GM23248 (cell line): ENCODE results near the gene ARHGEF7. TPM values are rescaled to one million over a fixed set of nuclear protein-coding genes. Genes with fewer than 3 reads are reported as not detected.
"Not testable (repeated sequence)": the region's sequence is repeated elsewhere in the genome, so short reads cannot be mapped to it uniquely, and the experiment has no call there.

Source experiments
- DNase-seq: peaks from one replicate; pipeline ENCODE4 v3.0.0-alpha.2; 2015
- H2AFZ ChIP-seq: fragments of 200-600 bp; sonication (generic); 2 replicates; pipeline ENCODE4 v1.6.1; 2016; ENCODE audit warnings: antibody characterized with exemption
- H3F3A ChIP-seq: fragments of 200-600 bp; sonication (generic); 2 replicates; pipeline ENCODE4 v1.6.1; 2016; ENCODE audit warnings: mild to moderate bottlenecking, antibody characterized with exemption, mixed run types; ENCODE audit not compliant: insufficient read depth
- H3K27ac ChIP-seq: fragments of 200-600 bp; sonication (generic); 2 replicates; pipeline ENCODE4 v1.5.1; 2016; ENCODE audit warnings: mild to moderate bottlenecking
- H3K27me3 ChIP-seq: fragments of 200-600 bp; sonication (generic); replicated peaks from 2 replicates; pipeline ENCODE4 v1.6.1; 2016; ENCODE audit warnings: mild to moderate bottlenecking; ENCODE audit not compliant: insufficient read depth
- H3K36me3 ChIP-seq: fragments of 200-600 bp; sonication (generic); 2 replicates; pipeline ENCODE4 v1.6.1; 2016; ENCODE audit warnings: low read depth, mild to moderate bottlenecking
- H3K4me1 ChIP-seq: fragments of 200-600 bp; sonication (generic); 2 replicates; pipeline ENCODE4 v1.6.1; 2016; ENCODE audit warnings: mild to moderate bottlenecking; ENCODE audit not compliant: insufficient read depth
- H3K4me2 ChIP-seq: fragments of 200-600 bp; sonication (generic); one replicate; pipeline ENCODE4 v1.6.1; 2016; ENCODE audit warnings: mild to moderate bottlenecking; ENCODE audit not compliant: unreplicated experiment
- H3K4me3 ChIP-seq: fragments of 200-600 bp; sonication (generic); 2 replicates; pipeline ENCODE4 v1.5.1; 2016; ENCODE audit warnings: mild to moderate bottlenecking
- H3K79me2 ChIP-seq: fragments of 200-600 bp; sonication (generic); 2 replicates; pipeline ENCODE4 v1.6.1; 2016; ENCODE audit warnings: mild to moderate bottlenecking; ENCODE audit not compliant: insufficient read depth
- H3K9ac ChIP-seq: fragments of 200-600 bp; sonication (generic); 2 replicates; pipeline ENCODE4 v1.6.1; 2016; ENCODE audit warnings: mild to moderate bottlenecking
- H3K9me2 ChIP-seq: fragments of 200-600 bp; sonication (generic); 2 replicates; pipeline ENCODE4 v1.6.1; 2016; ENCODE audit warnings: mixed run types, mild to moderate bottlenecking, moderate library complexity; ENCODE audit not compliant: insufficient read depth
- H3K9me3 ChIP-seq: fragments of 200-600 bp; sonication (generic); one replicate; pipeline ENCODE4 v1.6.1; 2017; ENCODE audit warnings: low read depth
- H4K20me1 ChIP-seq: fragments of 200-600 bp; sonication (generic); 2 replicates; pipeline ENCODE4 v1.6.0; 2016; ENCODE audit not compliant: insufficient read depth
- EZH2 ChIP-seq: fragments of 200-600 bp; sonication (generic); IDR thresholded peaks from 2 replicates; pipeline ENCODE4 v1.6.1; 2018; ENCODE audit warnings: antibody characterized with exemption, mild to moderate bottlenecking; ENCODE audit not compliant: insufficient read depth, poor library complexity, severe bottlenecking
- EZH2phosphoT487 ChIP-seq: fragments of 200-600 bp; sonication (generic); IDR thresholded peaks from 2 replicates; pipeline ENCODE4 v1.6.1; 2018; ENCODE audit warnings: antibody characterized with exemption, moderate library complexity, mild to moderate bottlenecking, low read depth; ENCODE audit not compliant: insufficient read depth
- WGBS, 2 experiments: methylation state at CpG; one replicate each; pipeline ENCODE4 v1.1.6; 2015 to 2017; ENCODE audit warnings: low lambda C conversion rate in 2 of 2, low coverage in 1 of 2; ENCODE audit errors: missing lambda C conversion rate in 2 of 2; 5-methylcytosine and 5-hydroxymethylcytosine counted together
- in situ Hi-C: fragments of 300-500 bp; cut with MboI; formaldehyde crosslinking; loops from 2 replicates; pipeline ENCODE4 v1.15.0; 2020
- polyA plus RNA-seq: library from polyadenylated mRNA; unstranded; fragments of >200 nt; fragmentation: Nextera tagmentation; extraction: Ambion mirVana; gene quantifications from 2 replicates; pipeline ENCODE4 v1.2.1, GENCODE V29; 2016
- total RNA-seq: library from RNA; depleted of rRNA; stranded (reverse); fragments of >200 nt; shearing (Covaris generic); gene quantifications from 2 replicates; pipeline ENCODE4 v1.2.3, GENCODE V29; 2014

The ARHGEF7 gene
- total and polyA plus RNA-seq, 2 experiments from 2014 or later = 19.0 to 23.0 TPM

- no peak overlapping the region for H3K9ac ChIP-seq
- no peak for DNase-seq
- WGBS, 2 experiments = 65 to 67% methylated on average over 18 of the region's 18 CpGs
- no peaks in the 10 kb centered on the region for H3K4me1 ChIP-seq
- no peaks in the 10 kb centered on the region for H3K9me3 ChIP-seq
- no peak for TF ChIP-seq EZH2phosphoT487
- no peak for TF ChIP-seq EZH2
- peaks cover 100% of the 10 kb centered on the region for H3K79me2 ChIP-seq
- in situ Hi-C loops = no loop called here
- peaks cover 25% of the 10 kb centered on the region for H4K20me1 ChIP-seq
- no peaks in the 10 kb centered on the region for H3F3A ChIP-seq
- no peaks in the 10 kb centered on the region for H3K36me3 ChIP-seq
- no peaks in the 10 kb centered on the region for H3K9me2 ChIP-seq
- no peak overlapping the region for H3K4me3 ChIP-seq
- no peak overlapping the region for H3K27ac ChIP-seq
- no peak overlapping the region for H2AFZ ChIP-seq
- no peaks in the 10 kb centered on the region for H3K27me3 ChIP-seq
- H3K4me2 ChIP-seq = no peak overlapping the region
These were observed 69.6 kb downstream of the ARHGEF7 start for GRCh38 chr13:111184458-111185401.

DNA sequence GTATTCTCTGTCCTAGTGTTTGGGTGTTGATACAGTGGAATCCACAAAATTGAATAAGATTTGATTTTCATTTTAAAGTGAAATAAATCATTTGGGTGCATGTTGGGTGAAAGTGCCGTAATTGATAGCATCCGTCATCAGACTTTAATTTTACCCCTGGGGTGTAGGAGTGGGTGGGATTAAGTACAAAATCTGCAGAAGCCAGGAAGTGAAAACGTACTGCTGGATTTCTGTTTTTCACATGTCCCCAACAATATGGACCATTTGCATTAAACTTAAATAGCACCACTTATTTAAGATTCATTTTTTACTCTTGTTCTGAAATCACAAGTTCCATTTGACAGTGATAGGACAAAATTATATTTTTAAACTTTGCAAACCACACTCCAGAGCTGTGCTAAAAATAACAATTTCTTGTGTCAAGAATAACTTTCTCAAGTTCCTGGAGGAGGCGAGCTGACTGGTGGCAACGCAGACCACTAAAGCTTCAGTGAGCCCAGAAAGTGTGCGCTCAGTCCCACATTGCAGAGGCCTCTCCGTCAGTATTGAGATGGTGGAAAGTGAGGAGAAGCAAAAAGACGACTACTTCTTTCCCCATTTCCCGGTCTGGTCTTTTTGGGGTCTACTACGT is 71.3 kb downstream of the ARHGEF7 start:
- H2AFZ ChIP-seq = no peak overlapping the region
- H3K27ac ChIP-seq = no peak overlapping the region
- H3K9me2 ChIP-seq = no peaks in the 10 kb centered on the region
- no peak overlapping the region for H3K9ac ChIP-seq
- 91 to 94% methylated on average over 10 of the region's 10 CpGs for WGBS, 2 experiments
- TF ChIP-seq EZH2 = no peak
- TF ChIP-seq EZH2phosphoT487 = no peak
- no peaks in the 10 kb centered on the region for H3K27me3 ChIP-seq
- H3K4me3 ChIP-seq = no peak overlapping the region
- in situ Hi-C loops = no loop called here
- no peaks in the 10 kb centered on the region for H3K9me3 ChIP-seq
- H4K20me1 ChIP-seq = peaks cover 20% of the 10 kb centered on the region
- H3K4me1 ChIP-seq = no peaks in the 10 kb centered on the region
- no peaks in the 10 kb centered on the region for H3K36me3 ChIP-seq
- H3F3A ChIP-seq = no peaks in the 10 kb centered on the region
- DNase-seq = no peak
- H3K79me2 ChIP-seq = peaks cover 100% of the 10 kb centered on the region
- H3K4me2 ChIP-seq = no peak overlapping the region

GRCh38 chr13:111187960-111188541 is 72.9 kb downstream of the ARHGEF7 start:
- no peak overlapping the region for H3K27ac ChIP-seq
- H3K4me1 ChIP-seq = no peaks in the 10 kb centered on the region
- no peak overlapping the region for H3K9ac ChIP-seq
- WGBS, 2 experiments = 59 to 67% methylated on average over 11 of the region's 11 CpGs
- H3K27me3 ChIP-seq = no peaks in the 10 kb centered on the region
- no peak overlapping the region for H3K4me3 ChIP-seq
- TF ChIP-seq EZH2phosphoT487 (no peak), EZH2 (no peak)
- DNase-seq = peak; percentile 40
- H3K9me2 ChIP-seq = no peaks in the 10 kb centered on the region
- no peak overlapping the region for H3K4me2 ChIP-seq
- H3K36me3 ChIP-seq = no peaks in the 10 kb centered on the region
- no peaks in the 10 kb centered on the region for H3K9me3 ChIP-seq
- H4K20me1 ChIP-seq = peaks cover 17% of the 10 kb centered on the region; the same call in 1 of the 2 replicates
- no peaks in the 10 kb centered on the region for H3F3A ChIP-seq
- in situ Hi-C loops = no loop called here
- no peak overlapping the region for H2AFZ ChIP-seq
- H3K79me2 ChIP-seq = peaks cover 100% of the 10 kb centered on the region

DNA sequence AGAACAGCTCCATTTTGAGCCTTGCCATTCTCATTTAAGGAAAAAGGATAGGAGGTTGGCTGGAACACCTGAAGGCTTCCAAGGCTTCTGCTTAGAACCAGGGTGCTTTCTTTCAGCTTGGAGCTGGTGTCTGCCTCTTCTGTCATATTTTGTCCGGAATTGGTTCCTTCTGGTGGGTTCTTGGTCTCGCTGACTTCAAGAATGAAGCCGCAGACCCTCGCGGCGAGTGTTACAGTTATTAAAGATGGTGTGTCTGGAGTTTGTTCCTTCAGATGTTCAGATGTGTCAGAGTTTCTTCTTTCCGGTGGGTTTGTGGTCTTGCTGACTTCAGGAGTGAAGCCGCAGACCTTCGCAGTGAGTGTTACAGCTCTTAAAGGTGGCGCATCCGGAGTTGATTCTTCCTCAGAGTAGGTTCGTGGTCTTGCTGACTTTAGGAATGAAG is 74.0 kb downstream of the ARHGEF7 start:
- H2AFZ ChIP-seq, H3K9me2 ChIP-seq, H3K9ac ChIP-seq, H3F3A ChIP-seq, H3K9me3 ChIP-seq, H3K4me2 ChIP-seq, H3K36me3 ChIP-seq, DNase-seq, in situ Hi-C loops, H3K27me3 ChIP-seq, H3K4me1 ChIP-seq, H3K27ac ChIP-seq, H3K4me3 ChIP-seq: not testable (repeated sequence)
- WGBS, 2 experiments = 90 to 92% methylated on average over 12 of the region's 12 CpGs
- H4K20me1 ChIP-seq = peaks cover 17% of the 10 kb centered on the region; the same call in 1 of the 2 replicates
- peaks cover 100% of the 10 kb centered on the region for H3K79me2 ChIP-seq

DNA sequence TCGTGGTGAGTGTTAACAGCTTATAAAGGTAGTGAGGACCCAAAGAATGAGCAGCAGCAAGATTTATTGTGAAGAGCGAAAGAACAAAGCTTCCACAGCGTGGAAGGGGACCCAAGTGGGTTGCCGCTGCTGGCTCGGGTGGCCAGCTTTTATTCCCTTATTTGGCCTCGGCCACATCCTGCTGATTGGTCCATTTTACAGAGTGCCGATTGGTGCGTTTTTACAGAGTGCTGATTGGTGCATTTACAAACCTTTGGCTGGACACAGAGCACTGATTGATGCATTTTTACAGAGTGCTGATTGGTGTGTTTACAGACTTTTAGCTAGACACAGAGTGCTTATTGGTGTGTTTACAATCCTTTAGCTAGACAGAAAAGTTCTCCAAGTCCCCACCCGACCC is 74.4 kb downstream of the ARHGEF7 start:
- H3K9me3 ChIP-seq, H3K36me3 ChIP-seq, H3K4me1 ChIP-seq, in situ Hi-C loops, H3K4me3 ChIP-seq, DNase-seq, H3K4me2 ChIP-seq, H3K27me3 ChIP-seq, H3K27ac ChIP-seq, H3K9ac ChIP-seq, H2AFZ ChIP-seq, H3F3A ChIP-seq, H3K9me2 ChIP-seq: not testable (repeated sequence)
- 87 to 92% methylated on average over 9 of the region's 9 CpGs for WGBS, 2 experiments
- Histone ChIP-seq H3K79me2 (peaks cover 100% of the 10 kb centered on the region), H4K20me1 (peaks cover 17% of the 10 kb centered on the region; the same call in 1 of the 2 replicates)

DNA sequence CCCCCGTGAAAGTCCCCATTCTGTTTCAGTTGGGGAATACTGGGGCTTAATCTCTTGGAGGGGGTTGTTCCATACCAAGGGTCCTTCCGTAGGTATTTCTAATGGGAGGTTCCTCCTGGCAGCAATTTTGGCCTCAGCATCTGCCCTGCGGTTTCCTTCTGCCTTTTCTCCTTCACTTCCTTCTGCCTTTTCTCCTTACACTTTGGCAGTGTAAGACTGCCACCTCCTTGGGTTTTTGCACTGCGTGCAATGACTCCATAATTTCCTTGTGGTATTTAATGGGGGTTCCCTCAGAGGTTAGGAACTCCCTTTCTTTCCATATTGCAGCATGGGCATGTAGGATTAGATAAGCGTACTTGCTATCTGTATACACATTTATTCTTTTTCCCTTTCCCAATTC is 78.1 kb downstream of the ARHGEF7 start:
- H3K4me3 ChIP-seq, DNase-seq, H3K27ac ChIP-seq, H2AFZ ChIP-seq, H3K27me3 ChIP-seq, H3K4me2 ChIP-seq, H3K9ac ChIP-seq, in situ Hi-C loops, H3K9me3 ChIP-seq, H4K20me1 ChIP-seq, H3K36me3 ChIP-seq, H3K9me2 ChIP-seq, H3F3A ChIP-seq: not testable (repeated sequence)
- Histone ChIP-seq H3K4me1 (peaks cover 18% of the 10 kb centered on the region), H3K79me2 (peaks cover 97% of the 10 kb centered on the region)
- WGBS, 2 experiments = 95 to 98% methylated on average over 5 of the region's 5 CpGs
